ENCODE results near the gene AP1S1.
"Not testable (repeated sequence)": the region's sequence is repeated elsewhere in the genome, so short reads cannot be mapped to it uniquely, and the experiment has no call there.

Gene AP1S1

GRCh38 chr7:101153969-101154692, at the start of gene AP1S1:
Gene AP1S1, plus strand, starts transcription at chr7:101154476. Its CDS starts 39 bp downstream, at chr7:101154515.
- peak; percentile 96 for DNase-seq

GRCh38 chr7:101104799-101105198, 49.5 kb upstream of the AP1S1 start:
- DNase-seq: no peak

GRCh38 chr7:101105248-101105647, 49.0 kb upstream of the AP1S1 start:
- DNase-seq: not testable (repeated sequence)

- no peak for DNase-seq
Observed at GRCh38 chr7:101106386-101106785, 47.9 kb upstream of the AP1S1 start.

GRCh38 chr7:101108330-101108857, 45.9 kb upstream of the AP1S1 start:
- DNase-seq: no peak

GRCh38 chr7:101108961-101109360, 45.3 kb upstream of the AP1S1 start:
- DNase-seq: no peak

GRCh38 chr7:101109368-101109767, 44.9 kb upstream of the AP1S1 start:
- no peak for DNase-seq

- DNase-seq: no peak
Observed at GRCh38 chr7:101111261-101111660, 43.0 kb upstream of the AP1S1 start.

GRCh38 chr7:101112233-101112632, 42.0 kb upstream of the AP1S1 start:
- no peak for DNase-seq

GRCh38 chr7:101113140-101113539, 41.1 kb upstream of the AP1S1 start:
- DNase-seq: not testable (repeated sequence)

- DNase-seq: no peak
Observed at GRCh38 chr7:101113836-101114235, 40.4 kb upstream of the AP1S1 start.

- DNase-seq: no peak
Observed at GRCh38 chr7:101114492-101114891, 39.8 kb upstream of the AP1S1 start.

GRCh38 chr7:101115215-101115614, 39.1 kb upstream of the AP1S1 start:
- no peak for DNase-seq

GRCh38 chr7:101116898-101117297, 37.4 kb upstream of the AP1S1 start:
- DNase-seq: no peak

GRCh38 chr7:101118856-101119255, 35.4 kb upstream of the AP1S1 start:
- no peak for DNase-seq

- no peak for DNase-seq
Observed at GRCh38 chr7:101119876-101120275, 34.4 kb upstream of the AP1S1 start.

- no peak for DNase-seq
Observed at GRCh38 chr7:101120315-101120714, 34.0 kb upstream of the AP1S1 start.

GRCh38 chr7:101121631-101121990, 32.7 kb upstream of the AP1S1 start:
- DNase-seq: not testable (repeated sequence)

GRCh38 chr7:101121991-101122932, 32.0 kb upstream of the AP1S1 start:
- no peak for DNase-seq

GRCh38 chr7:101122933-101123702, 31.2 kb upstream of the AP1S1 start:
- DNase-seq: no peak

GRCh38 chr7:101123703-101124068, 30.6 kb upstream of the AP1S1 start:
- DNase-seq: no peak

- DNase-seq: no peak
Observed at GRCh38 chr7:101124376-101125056, 29.8 kb upstream of the AP1S1 start.

Measured in activated effector memory CD4-positive, alpha-beta T cell treated with anti-CD3 and anti-CD28 coated beads, Interleukin-2, amount 50 U/mL, for 16 hours (primary cell).